COLO668 (cell line): ENCODE results near the gene WNT9A.

Experiments used
- DNase-seq: peaks from one replicate; lab custom pipeline; 2025; ENCODE audit not compliant: unreplicated experiment; lab: John Stamatoyannopoulos, UW

WNT9A gene

DNA sequence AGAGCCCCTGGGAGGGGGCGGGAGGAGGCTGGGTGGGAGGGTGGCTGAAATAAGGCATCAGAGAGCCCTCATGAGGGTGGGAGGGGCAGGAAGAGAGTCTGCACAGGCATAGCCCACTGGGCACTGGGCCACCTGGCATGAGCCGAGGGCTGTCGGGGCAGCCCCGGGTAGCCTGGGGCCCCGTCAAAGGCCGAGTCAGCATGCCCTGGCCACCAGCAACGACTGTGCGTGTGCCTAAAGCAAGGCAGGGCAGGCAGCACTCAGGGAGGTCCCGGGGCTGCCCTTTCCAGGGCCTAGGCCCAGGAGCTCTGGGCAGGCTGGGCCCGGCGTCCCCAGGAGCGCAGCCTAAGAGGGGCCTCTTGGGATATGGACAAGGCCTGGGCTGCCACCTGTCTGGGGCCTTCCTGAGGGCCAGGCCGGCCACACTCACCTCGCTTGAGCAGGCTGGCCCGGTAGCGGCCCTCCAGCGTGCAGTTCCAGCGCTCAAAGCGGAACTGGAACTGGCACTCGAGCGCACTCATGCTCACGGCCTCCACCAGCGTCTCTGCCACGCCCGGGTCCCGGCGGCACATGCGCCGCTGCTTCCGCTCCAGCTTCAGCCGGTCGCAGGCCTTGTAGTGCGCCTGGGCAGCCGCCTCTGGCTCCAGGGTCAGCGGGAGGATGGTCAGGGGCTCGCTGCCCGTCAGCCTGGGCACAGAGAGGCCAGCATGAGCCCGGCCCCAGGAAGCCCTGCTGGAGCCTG is 22.7 kb downstream of the WNT9A start:
- no peak for DNase-seq

DNA sequence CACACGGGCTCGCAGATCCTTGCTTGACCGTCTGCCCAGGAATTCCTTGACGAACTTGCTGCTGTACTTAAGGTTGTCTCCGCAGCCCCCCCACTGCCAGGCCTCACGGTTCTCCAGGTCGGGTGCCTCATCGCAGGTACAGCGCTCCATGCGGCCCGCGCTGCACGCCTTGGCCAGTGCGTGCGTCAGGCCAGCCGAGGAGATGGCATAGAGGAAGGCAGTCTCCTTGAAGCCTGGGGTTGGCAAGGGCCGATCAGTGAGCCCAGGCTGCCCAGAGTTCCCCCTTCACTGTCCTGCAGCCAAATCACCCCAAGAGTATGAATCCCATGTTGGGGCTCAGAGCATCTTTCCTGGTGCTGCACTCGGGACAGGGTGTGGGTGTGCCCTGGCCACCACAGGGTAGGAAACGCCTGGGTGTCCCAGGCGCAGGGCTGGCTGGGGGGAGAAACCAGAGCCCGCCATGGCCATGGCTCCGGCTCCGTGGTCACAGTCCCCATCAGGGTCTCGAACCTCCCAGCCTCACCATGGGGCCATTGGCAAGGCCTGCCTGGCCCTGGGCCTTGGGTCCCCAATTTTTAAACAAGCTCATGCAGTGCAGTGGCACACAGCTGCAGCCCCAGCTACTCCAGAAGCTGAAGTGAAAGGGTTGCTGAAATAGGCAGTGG is 23.4 kb downstream of the WNT9A start:
- no peak for DNase-seq

DNA sequence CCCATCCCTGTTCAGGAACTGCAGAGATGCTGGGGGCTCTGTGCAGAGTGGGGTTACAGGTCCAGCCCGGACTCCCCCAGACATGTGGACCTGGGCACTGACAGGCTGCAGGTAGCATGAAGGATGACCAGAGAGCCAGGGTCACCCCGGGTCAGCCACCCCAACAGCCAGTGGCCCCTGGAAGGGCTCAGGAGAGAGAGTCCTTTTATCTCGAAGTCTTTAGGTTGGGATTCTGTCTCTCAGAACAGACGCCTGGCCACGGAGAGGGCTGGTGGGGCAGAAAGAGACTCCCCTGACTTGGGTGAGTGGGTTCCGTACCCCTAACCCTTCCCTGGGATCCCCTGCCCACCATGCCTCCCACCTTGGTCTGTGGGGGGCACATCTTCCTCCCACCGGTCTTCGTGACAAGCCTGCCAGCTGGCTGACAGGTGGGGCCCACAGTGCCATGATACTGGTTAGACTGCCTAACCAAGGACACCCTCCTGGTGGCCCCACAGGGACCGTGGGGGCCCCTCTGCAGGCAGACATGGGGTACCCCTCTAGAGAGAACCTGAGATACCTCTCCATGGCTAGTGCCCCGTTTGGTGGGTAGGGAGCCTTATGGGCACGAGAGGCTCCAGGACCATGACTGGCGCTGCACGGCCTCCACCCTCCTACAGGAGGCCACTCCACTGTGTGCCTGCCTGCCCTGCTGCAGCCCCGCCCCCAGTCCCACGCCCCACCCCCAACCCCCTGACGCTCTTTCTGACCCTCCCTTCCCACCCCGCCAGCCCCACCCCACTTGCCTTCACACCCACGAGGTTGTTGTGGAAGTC is 24.2 kb downstream of the WNT9A start:
- DNase-seq, result no peak

DNA sequence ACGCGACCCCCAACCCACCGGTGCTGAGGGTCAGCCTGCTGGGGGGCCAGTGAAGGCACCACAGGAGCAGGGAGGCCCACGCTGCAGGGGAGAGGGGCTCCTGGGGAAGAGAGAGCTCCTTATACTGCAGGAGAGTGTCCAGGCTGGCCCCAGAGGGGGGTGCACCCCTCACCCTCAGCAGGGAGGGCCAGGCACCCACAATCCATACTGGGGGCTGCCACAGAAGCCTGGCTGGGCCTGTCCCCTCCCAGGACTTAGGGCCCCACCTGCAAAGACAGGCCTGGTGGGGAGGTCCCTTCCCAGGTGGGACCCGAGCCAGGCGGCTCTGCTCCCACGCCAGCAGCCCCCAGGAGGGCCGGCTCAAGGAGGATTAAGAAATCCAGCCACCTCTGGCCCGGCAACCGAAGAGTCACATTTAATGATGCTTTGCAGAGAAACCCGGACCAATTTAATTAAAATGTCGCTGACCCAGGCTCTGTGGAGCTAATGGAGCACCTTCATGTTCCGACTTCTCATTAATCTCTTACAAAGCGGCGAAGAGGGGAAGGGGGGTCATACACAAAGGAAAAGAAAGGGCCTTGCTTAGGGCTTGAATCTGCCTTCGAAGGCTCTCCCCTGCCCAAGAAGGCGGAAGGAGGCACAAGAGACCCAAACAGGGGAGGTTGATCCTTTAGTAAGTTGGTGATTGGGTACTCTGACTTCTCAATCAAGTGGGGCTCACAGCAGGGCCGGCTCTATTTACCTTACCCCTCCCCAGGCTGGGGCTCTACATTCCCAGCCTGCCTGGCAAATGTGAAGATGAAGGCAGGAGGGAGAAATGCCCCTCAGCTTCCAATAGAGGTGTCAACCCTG is 25.0 kb downstream of the WNT9A start:
- no peak for DNase-seq

DNA sequence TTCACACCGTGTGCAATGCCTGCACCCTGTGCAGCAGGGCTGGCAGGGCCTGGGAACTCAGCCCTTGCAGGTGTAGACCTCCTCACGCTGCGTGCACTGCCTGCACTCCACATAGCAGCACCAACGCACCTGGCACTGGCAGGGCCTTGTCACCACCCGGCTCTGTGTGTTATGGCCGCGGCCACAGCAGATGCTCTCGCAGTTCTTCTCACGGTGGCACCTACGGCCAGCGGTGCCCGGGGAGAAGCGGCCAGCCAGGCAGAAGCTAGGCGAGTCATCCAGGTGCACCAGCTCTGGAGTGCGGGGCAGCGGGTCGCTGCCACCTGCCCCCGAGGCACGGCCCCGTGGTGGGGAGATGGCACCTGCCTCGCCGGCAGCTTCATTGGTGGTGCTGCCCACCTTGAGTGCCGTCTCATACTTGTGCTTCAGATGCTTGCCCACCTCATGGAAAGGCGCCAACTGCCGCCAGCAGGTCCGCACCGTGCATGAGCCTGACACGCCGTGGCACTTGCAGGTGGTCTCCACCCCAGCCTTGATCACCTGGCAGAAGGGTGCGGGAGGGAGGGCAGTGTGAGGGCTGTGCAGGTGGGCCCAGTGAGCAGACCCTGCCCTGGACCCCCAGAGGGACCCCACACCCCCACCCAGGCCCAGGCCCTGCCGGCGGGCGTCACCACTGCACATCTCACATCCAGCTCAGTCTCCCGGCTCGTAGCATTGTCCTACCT is 26.1 kb downstream of the WNT9A start:
- no peak for DNase-seq

DNA sequence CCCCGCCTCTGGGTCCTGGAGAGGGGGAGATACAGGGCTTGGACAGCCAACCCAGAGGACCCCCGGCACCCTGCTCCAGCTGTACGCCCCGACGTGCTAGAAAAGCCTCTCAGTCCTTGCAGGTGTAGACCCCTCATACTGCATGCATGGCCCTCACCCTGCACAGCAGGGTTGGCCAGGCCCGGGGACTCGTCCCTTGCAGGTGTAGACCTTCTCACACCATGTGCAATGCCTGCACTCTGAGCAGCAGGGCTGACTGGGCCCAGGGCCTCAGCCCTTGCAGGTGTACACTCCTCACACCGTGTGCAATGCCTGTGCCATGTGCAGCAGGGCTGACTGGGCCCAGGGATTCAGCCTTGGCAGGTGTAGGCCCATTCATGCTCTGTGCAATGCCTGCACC is 26.8 kb downstream of the WNT9A start:
- no peak for DNase-seq

DNA sequence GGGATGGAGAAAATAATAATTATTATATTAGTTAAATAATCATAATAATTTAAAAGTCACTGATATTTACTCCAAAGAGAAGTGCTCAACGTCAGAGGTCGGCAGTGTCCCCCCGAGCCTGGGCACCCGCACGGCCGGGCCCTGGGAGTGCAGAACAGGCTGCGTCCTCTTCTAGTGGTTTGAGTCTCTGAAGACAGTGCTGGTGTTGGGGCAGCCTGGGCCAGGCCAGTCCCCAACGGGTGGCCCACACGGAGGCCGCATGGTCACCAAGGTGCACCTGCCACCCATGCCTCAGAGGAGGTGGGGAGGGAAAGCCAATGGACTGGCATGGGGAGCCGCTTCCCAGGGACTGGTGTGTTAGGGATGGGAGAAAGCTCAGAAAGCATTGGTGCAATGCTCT is 27.3 kb downstream of the WNT9A start:
- DNase-seq, result no peak

DNA sequence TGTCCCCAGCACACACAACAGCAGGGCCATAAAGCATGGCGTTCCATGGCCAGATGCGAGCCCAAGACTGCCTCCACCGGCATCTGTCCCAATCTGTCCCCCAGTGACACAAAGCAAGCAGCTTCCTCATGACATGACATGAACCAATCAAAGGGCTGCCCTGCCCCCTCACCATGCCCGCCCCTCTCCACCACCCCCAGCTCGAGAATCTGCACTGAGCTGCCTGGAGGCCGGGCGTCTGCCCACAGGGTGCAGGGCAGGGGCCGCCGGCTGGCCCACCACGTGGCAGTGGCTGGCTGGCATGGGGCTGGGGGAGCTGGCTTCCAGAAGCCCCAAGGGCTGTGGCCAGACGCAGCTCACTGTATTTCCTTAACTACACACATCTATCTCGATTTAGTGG is 27.8 kb downstream of the WNT9A start:
- DNase-seq, result no peak

DNA sequence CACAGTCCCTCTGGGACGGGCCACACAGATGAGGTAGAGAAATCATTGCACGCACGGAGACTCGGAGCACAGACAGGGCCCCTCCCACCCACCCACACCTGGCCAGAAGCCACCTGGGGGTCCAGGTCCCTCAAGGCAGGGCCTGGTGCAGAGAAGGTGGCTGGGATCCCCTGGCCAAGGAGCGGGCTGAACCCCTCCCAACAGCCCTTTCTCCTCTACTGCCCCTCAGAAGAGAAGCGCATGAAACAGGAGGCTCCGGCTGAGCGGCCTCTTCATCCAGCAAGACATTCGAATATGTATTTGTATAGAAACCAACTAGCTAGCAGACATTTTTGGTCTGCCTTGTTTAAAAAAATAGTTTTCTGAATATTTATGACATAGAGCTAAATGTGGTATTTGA is 29.0 kb downstream of the WNT9A start:
- DNase-seq, result no peak

DNA sequence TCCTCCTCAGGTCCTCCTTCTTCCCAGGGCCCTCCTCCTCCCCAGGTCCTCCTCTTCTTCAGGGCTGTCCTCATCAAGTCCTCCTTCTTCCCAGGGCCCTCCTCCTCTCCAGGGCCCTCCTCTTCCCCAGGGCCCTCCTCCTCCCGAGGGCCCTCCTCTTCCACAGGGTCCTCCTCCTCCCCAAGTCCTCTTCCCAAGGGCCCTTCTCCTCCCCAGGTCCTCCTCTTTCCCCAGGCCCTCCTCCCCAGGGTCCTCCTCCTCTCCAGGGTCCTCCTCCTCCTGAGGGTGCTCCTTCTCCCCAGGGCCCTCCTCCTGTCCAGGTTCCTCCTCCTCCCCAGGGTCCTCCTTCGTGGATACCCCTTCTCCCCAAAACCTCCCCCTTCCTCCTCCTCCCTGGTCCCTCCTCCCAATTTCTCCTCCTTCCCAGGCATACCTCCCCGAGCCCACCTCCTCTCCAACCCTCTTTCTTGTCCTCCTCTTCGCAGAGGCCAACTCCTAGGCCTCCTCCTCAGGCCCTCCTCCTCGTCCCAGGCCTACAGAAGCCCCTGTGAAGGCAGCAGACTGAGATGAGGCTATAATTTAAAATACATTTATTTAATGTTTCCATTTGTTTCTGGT is 29.5 kb downstream of the WNT9A start:
- DNase-seq, result no peak

DNA sequence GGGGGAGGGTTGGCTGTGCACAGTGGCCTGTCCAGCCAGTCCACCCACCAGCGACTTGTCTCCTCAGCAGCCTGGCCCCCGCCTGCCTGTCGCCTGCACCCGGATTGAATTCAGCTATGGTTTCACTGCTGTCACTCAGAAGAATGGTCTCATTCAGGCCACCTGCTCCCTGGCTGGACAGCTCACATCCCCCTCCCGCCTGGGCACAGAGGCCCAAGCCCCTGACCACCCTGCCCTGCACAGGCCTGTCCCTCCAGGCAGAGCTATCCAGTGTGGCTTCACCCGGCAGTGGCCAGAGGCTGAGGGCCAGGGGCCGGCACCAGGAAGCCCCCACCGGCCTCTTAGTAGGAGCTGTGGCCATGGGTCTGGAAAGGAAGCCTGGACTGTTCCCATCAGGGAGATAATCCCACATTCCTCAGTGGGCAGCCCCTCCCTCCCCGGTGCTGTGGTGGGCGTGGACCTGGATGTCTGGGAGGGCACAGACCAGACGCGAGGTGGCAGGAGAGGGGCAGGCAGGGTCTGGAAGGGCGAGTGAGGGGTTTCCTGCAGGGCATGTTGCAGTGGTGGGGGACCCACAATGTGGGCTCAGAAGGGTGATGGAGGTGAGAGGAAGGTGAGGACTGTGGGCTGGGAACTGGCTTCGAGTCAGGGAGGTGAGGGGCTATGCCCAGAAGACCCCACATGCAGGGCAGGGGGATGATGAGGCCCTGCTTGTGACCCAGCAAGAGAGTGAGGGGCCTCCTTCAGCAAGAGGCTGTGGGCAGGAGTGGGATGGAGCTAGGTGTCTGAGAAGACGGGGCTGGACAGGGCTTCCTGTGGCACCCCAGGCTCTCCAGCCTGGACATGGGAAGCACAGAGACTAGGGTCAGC is 30.4 kb downstream of the WNT9A start:
- DNase-seq, result no peak

DNA sequence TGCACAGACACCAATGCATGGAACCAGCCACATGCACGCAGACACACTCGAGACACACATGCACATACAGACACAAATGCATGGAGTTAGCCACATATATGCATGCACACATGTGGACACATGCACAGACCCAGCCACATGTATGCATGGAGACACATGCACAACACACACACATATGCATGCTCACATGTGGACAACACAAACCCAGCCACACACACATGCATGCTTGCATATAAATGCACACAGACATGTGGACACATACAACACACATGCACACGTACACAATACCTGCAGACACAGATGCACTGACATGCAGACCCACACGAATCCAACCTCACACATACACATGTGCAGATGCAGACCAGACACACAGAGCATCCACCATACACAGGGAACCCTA is 31.1 kb downstream of the WNT9A start:
- DNase-seq, result no peak

DNA sequence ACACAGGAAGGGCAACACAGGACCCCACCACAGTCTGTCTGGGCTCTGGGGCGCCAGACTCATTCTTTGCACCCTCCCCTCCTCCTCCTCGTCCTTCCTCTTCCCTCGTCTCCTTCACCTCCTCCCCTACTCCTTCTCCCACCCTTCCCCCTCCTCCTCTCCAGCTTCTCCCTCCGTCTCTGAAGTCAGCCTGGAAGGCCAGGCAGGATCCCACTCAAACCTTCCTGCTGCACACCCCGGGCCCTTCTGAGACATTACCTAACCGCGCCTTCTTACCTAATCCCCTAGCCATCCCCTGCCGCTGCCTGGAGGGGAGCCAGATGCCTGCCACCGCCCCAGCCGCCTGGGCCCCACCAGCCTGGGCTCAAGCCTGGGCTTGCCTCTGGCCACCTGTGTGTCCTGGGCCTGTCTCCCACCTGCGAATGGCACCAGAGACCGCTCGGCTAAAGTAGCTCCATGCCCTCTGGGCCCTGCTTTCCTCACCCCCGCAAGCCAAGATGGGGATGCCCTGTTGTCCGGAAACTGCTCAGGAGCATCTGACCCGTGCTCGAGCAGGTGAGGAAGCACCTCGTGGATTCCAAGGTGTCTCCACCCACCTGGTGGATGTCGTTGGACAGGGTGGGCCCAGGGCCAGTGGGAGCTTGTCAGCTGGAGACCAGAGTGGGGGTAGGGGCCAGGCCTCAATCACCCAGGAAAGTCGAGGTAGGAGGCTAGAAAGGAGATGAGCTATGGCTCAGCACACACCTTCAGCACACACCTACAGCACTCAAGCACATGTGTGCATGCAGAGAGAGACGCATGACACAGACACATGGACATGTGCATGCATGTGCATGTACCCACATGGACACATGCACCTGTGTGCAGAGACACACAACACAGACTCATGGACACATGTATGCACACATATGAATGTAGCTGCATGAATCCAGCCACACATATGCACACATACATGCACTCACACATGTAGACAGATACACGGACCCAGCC is 31.9 kb downstream of the WNT9A start:
- peak; percentile 39 for DNase-seq

DNA sequence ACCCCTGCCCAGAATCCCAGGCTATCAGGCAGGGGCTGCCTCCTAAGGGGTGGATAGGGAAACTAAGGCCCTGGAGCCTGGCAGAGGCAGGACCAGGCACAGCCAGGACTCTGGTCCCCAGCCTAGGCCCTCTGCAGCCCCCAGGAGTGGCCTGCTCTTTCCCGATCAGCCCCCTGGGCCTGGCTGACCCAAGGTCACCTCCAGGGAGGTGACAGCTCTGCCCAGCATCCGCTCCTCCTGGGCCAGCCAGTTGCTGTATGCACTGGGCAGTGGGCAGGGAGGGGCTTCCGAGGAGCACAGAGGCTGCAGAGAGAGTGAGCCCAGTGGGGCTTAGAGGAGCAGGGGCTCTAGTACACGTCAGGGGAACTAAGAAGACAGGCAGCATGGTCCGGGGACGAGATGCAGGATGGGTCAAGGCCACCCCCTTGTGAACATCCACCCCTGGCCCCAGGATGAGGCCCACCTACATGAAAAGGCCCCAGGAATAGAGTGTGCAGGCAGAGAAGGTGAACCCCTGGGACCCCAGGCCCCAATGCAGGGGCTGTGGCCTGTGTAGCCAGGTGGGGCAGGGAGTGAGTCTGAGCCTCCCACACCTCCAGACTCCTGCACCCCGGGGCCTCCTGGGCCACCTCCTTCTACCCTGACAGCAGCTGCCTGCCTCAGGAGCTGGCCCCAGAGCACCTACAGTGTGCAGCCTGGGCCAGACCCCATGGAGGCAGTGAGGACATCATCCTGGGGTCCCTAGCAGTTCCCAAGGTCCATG is 32.8 kb downstream of the WNT9A start:
- no peak for DNase-seq

DNA sequence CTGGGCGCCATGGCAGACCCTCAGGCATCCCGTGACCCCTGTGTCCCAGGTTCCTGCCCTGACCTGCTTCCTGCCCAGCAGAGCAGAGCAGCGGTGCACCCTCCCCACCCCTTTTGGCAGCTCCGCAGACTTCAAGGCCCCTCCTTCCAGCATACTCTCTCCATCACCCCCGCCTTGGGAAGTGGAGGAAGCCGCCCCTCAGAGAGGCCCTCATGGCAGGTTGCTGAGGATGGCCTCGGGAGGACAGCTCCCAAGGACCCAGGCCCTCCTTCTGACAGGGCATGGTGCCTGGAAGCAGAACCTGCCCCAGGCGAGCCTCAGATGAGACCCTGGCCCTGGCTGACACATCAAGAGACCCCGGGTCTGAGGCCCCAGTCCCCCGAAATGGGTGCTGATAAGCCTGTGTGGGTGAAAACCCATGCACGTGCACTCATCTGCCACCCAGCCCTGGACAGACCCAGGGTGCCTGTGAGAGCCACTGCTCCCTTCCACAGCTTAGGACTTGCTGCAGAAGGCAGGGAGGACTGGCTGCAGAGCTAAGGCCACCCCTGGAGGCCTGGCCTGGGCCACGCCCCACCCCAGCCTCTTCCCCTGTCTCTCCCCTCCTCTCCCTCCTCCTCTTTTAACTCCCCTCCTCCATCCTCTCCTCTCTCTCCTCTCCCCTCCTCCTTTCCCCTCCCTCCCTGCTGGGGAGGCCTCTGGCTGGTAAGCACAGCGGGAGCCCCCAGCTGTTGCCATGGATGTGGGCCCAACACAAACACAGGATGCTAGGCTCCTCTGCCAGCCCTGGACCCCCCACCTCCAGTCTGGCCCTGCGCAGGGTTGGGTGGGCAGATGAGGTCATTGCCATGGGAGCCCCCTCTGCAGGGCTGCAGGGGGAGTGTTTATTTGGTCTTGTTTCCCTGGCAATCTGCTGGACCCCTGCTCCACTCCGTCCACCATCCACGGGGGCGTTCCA is 33.7 kb downstream of the WNT9A start:
- no peak for DNase-seq

DNA sequence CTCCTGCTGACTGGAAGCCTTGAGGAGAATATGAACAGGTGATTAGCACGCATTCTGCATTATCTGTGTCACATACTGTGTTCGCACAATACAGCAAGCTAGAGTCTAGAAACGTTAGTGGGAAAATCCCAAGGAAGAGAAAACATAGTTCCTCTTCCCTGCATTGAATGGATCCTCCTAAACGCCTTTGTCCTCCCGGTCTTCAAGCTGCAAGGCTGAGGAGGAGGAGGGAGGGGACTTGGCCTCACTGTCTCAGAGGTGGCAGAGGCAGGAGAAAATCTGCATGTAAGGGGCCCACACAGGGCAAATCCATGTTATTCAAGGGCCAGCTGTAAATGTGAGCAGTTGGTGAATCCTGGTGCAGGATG is 34.4 kb downstream of the WNT9A start:
- no peak for DNase-seq
